ENCODE data around the gene SMARCC1. TPM values are rescaled to one million over a fixed set of nuclear protein-coding genes. Genes with fewer than 3 reads are reported as not detected.

The SMARCC1 gene
- total RNA-seq, 2 donors from 2014 or later = 49.9 to 58.7 TPM

GRCh38 chr3:47692158-47692557 is 89.5 kb downstream of the SMARCC1 start:
- TF ChIP-seq POLR2AphosphoS5 (IDR thresholded peaks at IDR 0.05) = no peak
- TF ChIP-seq POLR2A (IDR thresholded peaks at IDR 0.05) = no peak
- TF ChIP-seq, protein P1, sequence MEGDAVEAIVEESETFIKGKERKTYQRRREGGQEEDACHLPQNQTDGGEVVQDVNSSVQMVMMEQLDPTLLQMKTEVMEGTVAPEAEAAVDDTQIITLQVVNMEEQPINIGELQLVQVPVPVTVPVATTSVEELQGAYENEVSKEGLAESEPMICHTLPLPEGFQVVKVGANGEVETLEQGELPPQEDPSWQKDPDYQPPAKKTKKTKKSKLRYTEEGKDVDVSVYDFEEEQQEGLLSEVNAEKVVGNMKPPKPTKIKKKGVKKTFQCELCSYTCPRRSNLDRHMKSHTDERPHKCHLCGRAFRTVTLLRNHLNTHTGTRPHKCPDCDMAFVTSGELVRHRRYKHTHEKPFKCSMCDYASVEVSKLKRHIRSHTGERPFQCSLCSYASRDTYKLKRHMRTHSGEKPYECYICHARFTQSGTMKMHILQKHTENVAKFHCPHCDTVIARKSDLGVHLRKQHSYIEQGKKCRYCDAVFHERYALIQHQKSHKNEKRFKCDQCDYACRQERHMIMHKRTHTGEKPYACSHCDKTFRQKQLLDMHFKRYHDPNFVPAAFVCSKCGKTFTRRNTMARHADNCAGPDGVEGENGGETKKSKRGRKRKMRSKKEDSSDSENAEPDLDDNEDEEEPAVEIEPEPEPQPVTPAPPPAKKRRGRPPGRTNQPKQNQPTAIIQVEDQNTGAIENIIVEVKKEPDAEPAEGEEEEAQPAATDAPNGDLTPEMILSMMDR (IDR thresholded peaks at IDR 0.05) = no peak
- H3K27ac ChIP-seq = no peak overlapping the region
- no peak overlapping the region for H3K4me3 ChIP-seq
- intact Hi-C loops (cut with DNase I) = no loop called here
- no peak for DNase-seq (ENCODE audit: low spot score)
- no peaks in the 10 kb centered on the region for H3K9me3 ChIP-seq
- no peaks in the 10 kb centered on the region for H3K27me3 ChIP-seq (replicated peaks; ENCODE audit: insufficient read depth)
- peaks cover 0 to 5% of the 10 kb centered on the region in 2 donors for H3K36me3 ChIP-seq
- H3K4me1 ChIP-seq (replicated peaks) = no peaks in the 10 kb centered on the region

DNA sequence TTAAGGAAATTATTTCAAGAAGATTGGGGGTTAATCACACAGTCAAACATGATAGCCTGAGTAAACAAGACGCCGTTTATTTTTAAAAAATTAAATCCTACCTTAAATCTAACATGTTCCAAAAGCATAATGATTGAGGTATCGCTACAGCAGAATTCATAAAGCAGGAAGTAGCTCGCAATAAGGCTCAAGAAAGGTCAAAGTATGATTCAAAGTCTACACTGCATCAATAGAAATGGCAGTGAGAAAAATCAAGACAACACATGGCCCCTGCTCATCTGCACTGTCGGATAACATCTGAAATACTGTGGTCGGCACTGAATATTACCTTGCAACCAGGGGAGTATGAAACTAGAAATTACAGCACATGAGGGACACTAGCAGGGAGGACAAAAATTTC is 93.2 kb downstream of the SMARCC1 start:
- DNase-seq (ENCODE audit: low spot score) = no peak
- no peaks in the 10 kb centered on the region for H3K27me3 ChIP-seq (replicated peaks; ENCODE audit: insufficient read depth)
- no peak overlapping the region for H3K4me3 ChIP-seq
- intact Hi-C loops (cut with DNase I) = no loop called here
- no peaks in the 10 kb centered on the region for H3K9me3 ChIP-seq
- H3K36me3 ChIP-seq = peaks cover 0 to 5% of the 10 kb centered on the region in 2 donors
- WGBS = 89% methylated on average over 6 of the region's 6 CpGs
- no peak overlapping the region for H3K27ac ChIP-seq
- H3K4me1 ChIP-seq (replicated peaks) = no peaks in the 10 kb centered on the region
- TF ChIP-seq POLR2A (IDR thresholded peaks at IDR 0.05) (no peak), POLR2AphosphoS5 (IDR thresholded peaks at IDR 0.05) (no peak)
- TF ChIP-seq, protein P1 (IDR thresholded peaks at IDR 0.05) = no peak

- Histone ChIP-seq H3K9me3 (no peaks in the 10 kb centered on the region), H3K27me3 (replicated peaks; ENCODE audit: insufficient read depth) (no peaks in the 10 kb centered on the region), H3K36me3 (no peaks in the 10 kb centered on the region), H3K27ac (no peak overlapping the region), H3K4me1 (replicated peaks) (no peaks in the 10 kb centered on the region), H3K4me3 (no peak overlapping the region)
- no peak for TF ChIP-seq POLR2A (IDR thresholded peaks at IDR 0.05)
- no peak for DNase-seq (ENCODE audit: low spot score)
- 86% methylated on average over 5 of the region's 5 CpGs for WGBS
- intact Hi-C loops (cut with DNase I) = no loop called here
Observed at GRCh38 chr3:47685037-47685436, 96.7 kb downstream of the SMARCC1 start.

DNA sequence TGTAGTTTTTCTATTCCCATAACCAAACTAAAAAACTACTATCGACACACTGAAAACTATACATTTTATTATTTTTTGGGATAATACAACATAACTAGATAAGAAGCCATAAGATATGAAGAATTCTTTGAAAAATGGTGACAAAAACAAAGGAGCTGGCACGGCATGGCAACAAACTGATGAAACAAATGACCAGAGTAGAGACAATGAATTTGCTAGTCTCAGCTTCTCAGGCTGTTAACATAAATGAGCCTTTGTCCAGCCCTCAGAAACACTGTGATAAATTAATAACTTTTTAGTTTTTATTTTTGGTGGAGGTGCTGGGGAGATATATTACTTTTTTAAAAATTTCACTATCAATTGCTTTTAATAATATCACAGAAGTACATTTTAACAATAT is 100.7 kb downstream of the SMARCC1 start:
- Histone ChIP-seq H3K36me3 (no peaks in the 10 kb centered on the region), H3K27me3 (replicated peaks; ENCODE audit: insufficient read depth) (no peaks in the 10 kb centered on the region), H3K4me1 (replicated peaks) (no peaks in the 10 kb centered on the region), H3K27ac (no peak overlapping the region), H3K4me3 (no peak overlapping the region), H3K9me3 (no peaks in the 10 kb centered on the region)
- TF ChIP-seq POLR2A (IDR thresholded peaks at IDR 0.05) (no peak), POLR2AphosphoS5 (IDR thresholded peaks at IDR 0.05) (no peak)
- TF ChIP-seq, protein P1 (IDR thresholded peaks at IDR 0.05) = no peak
- intact Hi-C loops (cut with DNase I) = no loop called here
- DNase-seq (ENCODE audit: low spot score) = no peak
- WGBS = 100% methylated on average over 2 of the region's 2 CpGs

- no peaks in the 10 kb centered on the region for H3K4me1 ChIP-seq (replicated peaks)
- no peak overlapping the region for H3K27ac ChIP-seq
- WGBS = 87% methylated on average over 6 of the region's 6 CpGs
- DNase-seq (ENCODE audit: low spot score) = no peak
- no peaks in the 10 kb centered on the region for H3K9me3 ChIP-seq
- TF ChIP-seq POLR2A (IDR thresholded peaks at IDR 0.05) (no peak), POLR2AphosphoS5 (IDR thresholded peaks at IDR 0.05) (no peak)
- TF ChIP-seq, protein P1 (IDR thresholded peaks at IDR 0.05) = no peak
- intact Hi-C loops (cut with DNase I) = no loop called here
- no peaks in the 10 kb centered on the region for H3K27me3 ChIP-seq (replicated peaks; ENCODE audit: insufficient read depth)
- H3K36me3 ChIP-seq = no peaks in the 10 kb centered on the region
- no peak overlapping the region for H3K4me3 ChIP-seq
Observed at GRCh38 chr3:47678446-47679338, 103.0 kb downstream of the SMARCC1 start.
